ENCODE data around the gene TASP1. TPM values are rescaled to one million over a fixed set of nuclear protein-coding genes. Genes with fewer than 3 reads are reported as not detected.

The TASP1 gene
- total RNA-seq, 2 experiments from 2014 or later: 10.7 to 11.3 TPM

DNA sequence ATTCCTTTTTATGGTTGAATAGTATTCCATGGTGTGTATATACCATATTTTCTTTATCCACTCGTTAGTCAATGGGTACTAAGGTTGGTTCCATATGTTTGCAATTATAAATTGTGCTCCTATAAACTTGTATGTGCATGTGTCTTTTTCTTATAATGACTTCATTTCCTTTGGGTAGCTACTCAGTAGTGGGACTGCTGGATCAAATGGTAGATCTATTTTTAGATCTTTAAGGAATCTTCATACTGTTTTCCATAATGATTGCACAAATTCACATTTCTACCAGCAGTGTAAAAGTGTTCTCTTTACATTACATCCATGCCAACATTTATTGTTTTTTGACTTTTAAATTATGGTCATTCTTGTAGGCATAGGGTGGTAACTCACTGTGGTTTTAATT is 164.3 kb downstream of the TASP1 start:
- intact Hi-C loops (cut with DNase I, micrococcal nuclease): no loop called here
- Mint-ChIP-seq H3K27ac (no peak overlapping the region), H3K4me3 (no peak overlapping the region), H3K9me3 (no peaks in the 10 kb centered on the region), H3K4me1 (ENCODE audit: low read depth) (no peaks in the 10 kb centered on the region), H3K27me3 (no peaks in the 10 kb centered on the region), H3K36me3 (ENCODE audit: low read depth) (peaks cover 77% of the 10 kb centered on the region)
- H3K36me3 ChIP-seq (ENCODE audit: insufficient read depth, low read length): no peaks in the 10 kb centered on the region
- H3K9me3 ChIP-seq (ENCODE audit: control insufficient read depth in 1 of 2, insufficient read depth in 1 of 2, low read length in 2 of 2): no peaks in the 10 kb centered on the region
- ChIA-PET CTCF (no interaction called here), POLR2A (no interaction called here)
- H3K4me1 ChIP-seq (ENCODE audit: insufficient read depth, low read length): no peaks in the 10 kb centered on the region
- H3K27me3 ChIP-seq (ENCODE audit: control insufficient read depth in 1 of 2, insufficient read depth in 2 of 2, low read length in 2 of 2): no peaks in the 10 kb centered on the region
- no peak overlapping the region for H3K4me3 ChIP-seq (ENCODE audit: low read length)
- no peak overlapping the region for H3K27ac ChIP-seq (ENCODE audit: low read depth in 1 of 2, low read length in 2 of 2)
- DNase-seq (no peak), ATAC-seq (ENCODE audit: poor library complexity) (no peak)
- TF ChIP-seq, protein P1, sequence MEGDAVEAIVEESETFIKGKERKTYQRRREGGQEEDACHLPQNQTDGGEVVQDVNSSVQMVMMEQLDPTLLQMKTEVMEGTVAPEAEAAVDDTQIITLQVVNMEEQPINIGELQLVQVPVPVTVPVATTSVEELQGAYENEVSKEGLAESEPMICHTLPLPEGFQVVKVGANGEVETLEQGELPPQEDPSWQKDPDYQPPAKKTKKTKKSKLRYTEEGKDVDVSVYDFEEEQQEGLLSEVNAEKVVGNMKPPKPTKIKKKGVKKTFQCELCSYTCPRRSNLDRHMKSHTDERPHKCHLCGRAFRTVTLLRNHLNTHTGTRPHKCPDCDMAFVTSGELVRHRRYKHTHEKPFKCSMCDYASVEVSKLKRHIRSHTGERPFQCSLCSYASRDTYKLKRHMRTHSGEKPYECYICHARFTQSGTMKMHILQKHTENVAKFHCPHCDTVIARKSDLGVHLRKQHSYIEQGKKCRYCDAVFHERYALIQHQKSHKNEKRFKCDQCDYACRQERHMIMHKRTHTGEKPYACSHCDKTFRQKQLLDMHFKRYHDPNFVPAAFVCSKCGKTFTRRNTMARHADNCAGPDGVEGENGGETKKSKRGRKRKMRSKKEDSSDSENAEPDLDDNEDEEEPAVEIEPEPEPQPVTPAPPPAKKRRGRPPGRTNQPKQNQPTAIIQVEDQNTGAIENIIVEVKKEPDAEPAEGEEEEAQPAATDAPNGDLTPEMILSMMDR (IDR thresholded peaks at IDR 0.05): no peak

DNA sequence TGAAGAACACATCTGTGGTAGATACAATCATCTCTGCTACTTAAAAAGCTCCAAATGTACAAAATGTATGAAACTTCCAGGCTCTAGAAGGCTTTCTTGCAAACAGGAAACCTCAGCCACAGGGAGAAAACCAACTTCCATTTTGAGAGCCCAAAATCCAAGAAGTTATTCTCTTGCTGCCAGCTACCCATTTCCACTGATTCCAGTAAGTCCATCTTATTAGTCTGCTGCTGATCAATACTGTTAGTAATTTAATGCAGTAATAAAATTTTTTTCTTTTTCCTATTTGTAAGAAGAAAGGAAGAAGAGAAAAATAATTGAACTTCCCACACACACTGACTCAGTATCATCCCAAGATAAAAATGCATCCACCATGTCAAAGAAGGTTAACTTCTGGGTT is 169.5 kb downstream of the TASP1 start:
- Histone ChIP-seq H3K4me1 (ENCODE audit: insufficient read depth, low read length) (no peaks in the 10 kb centered on the region), H3K9me3 (ENCODE audit: control insufficient read depth in 1 of 2, insufficient read depth in 1 of 2, low read length in 2 of 2) (no peaks in the 10 kb centered on the region), H3K27me3 (ENCODE audit: control insufficient read depth in 1 of 2, insufficient read depth in 2 of 2, low read length in 2 of 2) (no peaks in the 10 kb centered on the region), H3K27ac (ENCODE audit: low read depth in 1 of 2, low read length in 2 of 2) (no peak overlapping the region), H3K36me3 (ENCODE audit: insufficient read depth, low read length) (no peaks in the 10 kb centered on the region), H3K4me3 (ENCODE audit: low read length) (no peak overlapping the region)
- TF ChIP-seq, protein P1 (IDR thresholded peaks at IDR 0.05): no peak
- no peaks in the 10 kb centered on the region for H3K4me1 Mint-ChIP-seq (ENCODE audit: low read depth)
- no peak overlapping the region for H3K4me3 Mint-ChIP-seq
- H3K9me3 Mint-ChIP-seq: no peaks in the 10 kb centered on the region
- intact Hi-C loops (cut with DNase I, micrococcal nuclease): no loop called here
- H3K27ac Mint-ChIP-seq: no peak overlapping the region
- CTCF ChIA-PET: interaction anchor here (1.0 kb wide), 1 partner anchor 9 kb away, joined by 3 read pairs; no protein-coding TSS in a partner anchor
- ATAC-seq (ENCODE audit: poor library complexity): no peak
- POLR2A ChIA-PET: no interaction called here
- H3K36me3 Mint-ChIP-seq (ENCODE audit: low read depth): peaks cover 62% of the 10 kb centered on the region
- no peaks in the 10 kb centered on the region for H3K27me3 Mint-ChIP-seq
- DNase-seq: no peak

DNA sequence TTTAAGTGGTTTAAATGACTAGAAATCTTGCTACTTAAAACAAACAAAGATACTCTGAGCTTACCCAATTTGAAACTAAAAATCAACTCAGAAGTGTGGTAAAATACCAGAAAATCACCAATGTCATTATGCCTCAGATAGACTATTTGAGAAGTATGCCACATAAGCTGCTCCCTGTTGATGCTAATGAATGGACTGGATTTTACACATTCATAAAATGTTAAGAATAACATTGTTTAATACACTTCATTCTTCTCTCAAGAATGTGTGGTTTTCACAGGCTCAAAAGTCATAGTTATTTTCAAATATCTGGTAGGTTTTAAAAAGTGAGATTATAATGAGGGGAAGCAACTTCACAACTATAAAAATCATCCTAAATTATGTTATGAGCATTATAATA is 170.6 kb downstream of the TASP1 start:
- H3K4me3 Mint-ChIP-seq: no peak overlapping the region
- H3K4me3 ChIP-seq (ENCODE audit: low read length): no peak overlapping the region
- intact Hi-C loops (cut with DNase I, micrococcal nuclease): no loop called here
- H3K27ac Mint-ChIP-seq: no peak overlapping the region
- no peaks in the 10 kb centered on the region for H3K36me3 ChIP-seq (ENCODE audit: insufficient read depth, low read length)
- ATAC-seq (ENCODE audit: poor library complexity): no peak
- POLR2A ChIA-PET: no interaction called here
- no peak overlapping the region for H3K27ac ChIP-seq (ENCODE audit: low read depth in 1 of 2, low read length in 2 of 2)
- CTCF ChIA-PET: no interaction called here
- no peaks in the 10 kb centered on the region for H3K27me3 ChIP-seq (ENCODE audit: control insufficient read depth in 1 of 2, insufficient read depth in 2 of 2, low read length in 2 of 2)
- H3K27me3 Mint-ChIP-seq: no peaks in the 10 kb centered on the region
- H3K4me1 ChIP-seq (ENCODE audit: insufficient read depth, low read length): no peaks in the 10 kb centered on the region
- H3K9me3 Mint-ChIP-seq: no peaks in the 10 kb centered on the region
- no peaks in the 10 kb centered on the region for H3K4me1 Mint-ChIP-seq (ENCODE audit: low read depth)
- peaks cover 64% of the 10 kb centered on the region for H3K36me3 Mint-ChIP-seq (ENCODE audit: low read depth)
- no peak for DNase-seq
- TF ChIP-seq, protein P1 (IDR thresholded peaks at IDR 0.05): no peak
- no peaks in the 10 kb centered on the region for H3K9me3 ChIP-seq (ENCODE audit: control insufficient read depth in 1 of 2, insufficient read depth in 1 of 2, low read length in 2 of 2)
